ENCODE data around the gene TM7SF2. TPM values are rescaled to one million over a fixed set of nuclear protein-coding genes. Genes with fewer than 3 reads are reported as not detected.

The TM7SF2 gene
- total and polyA plus RNA-seq, 10 donors = 8.9 to 29.7 (median 14.3) TPM

DNA sequence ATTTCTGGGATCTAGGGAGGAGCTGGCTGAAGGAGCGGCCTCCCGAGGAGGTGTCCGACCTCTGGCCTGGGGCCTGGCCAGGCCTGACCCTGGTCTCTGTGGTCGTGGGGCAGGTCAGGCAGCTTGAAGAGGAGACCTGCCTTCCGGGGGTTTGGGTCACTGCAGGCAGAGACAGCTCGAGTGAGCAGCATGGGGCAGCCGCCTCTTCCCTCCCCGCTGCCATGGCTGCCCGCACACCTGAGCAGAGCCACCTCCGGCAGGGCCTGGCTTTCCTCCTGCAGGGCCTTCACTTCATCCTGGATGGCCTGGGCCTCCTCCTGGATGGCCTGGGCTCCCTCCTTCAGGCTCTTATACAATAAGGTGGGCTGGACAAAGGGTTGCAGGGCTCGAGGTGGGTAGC lies 45.4 kb upstream of the TM7SF2 start:
- Histone ChIP-seq H3K4me3 (no peak overlapping the region), H3K27me3 (replicated peaks in 1 of 7) (no peaks in the 10 kb centered on the region), H3K36me3 (no peaks in the 10 kb centered on the region), H3K9me3 (no peaks in the 10 kb centered on the region), H3K27ac (no peak overlapping the region), H3K4me1 (no peaks in the 10 kb centered on the region)
- WGBS, 5 donors = 80 to 100% (median 86%) methylated on average over 4 to 11 of the region's 11 CpGs
- intact Hi-C loops (cut with DNase I; ENCODE audit: low total_unique reads) = no loop called here
- no peak for DNase-seq
- TF ChIP-seq POLR2AphosphoS5 (IDR thresholded peaks at IDR 0.05) = no peak
- TF ChIP-seq, protein P1, sequence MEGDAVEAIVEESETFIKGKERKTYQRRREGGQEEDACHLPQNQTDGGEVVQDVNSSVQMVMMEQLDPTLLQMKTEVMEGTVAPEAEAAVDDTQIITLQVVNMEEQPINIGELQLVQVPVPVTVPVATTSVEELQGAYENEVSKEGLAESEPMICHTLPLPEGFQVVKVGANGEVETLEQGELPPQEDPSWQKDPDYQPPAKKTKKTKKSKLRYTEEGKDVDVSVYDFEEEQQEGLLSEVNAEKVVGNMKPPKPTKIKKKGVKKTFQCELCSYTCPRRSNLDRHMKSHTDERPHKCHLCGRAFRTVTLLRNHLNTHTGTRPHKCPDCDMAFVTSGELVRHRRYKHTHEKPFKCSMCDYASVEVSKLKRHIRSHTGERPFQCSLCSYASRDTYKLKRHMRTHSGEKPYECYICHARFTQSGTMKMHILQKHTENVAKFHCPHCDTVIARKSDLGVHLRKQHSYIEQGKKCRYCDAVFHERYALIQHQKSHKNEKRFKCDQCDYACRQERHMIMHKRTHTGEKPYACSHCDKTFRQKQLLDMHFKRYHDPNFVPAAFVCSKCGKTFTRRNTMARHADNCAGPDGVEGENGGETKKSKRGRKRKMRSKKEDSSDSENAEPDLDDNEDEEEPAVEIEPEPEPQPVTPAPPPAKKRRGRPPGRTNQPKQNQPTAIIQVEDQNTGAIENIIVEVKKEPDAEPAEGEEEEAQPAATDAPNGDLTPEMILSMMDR (IDR thresholded peaks at IDR 0.05 in 8 of 11, conservative IDR thresholded peaks at IDR 0.05 in 3 of 11) = no peak
- TF ChIP-seq POLR2A (IDR thresholded peaks at IDR 0.05) = no peak

DNA sequence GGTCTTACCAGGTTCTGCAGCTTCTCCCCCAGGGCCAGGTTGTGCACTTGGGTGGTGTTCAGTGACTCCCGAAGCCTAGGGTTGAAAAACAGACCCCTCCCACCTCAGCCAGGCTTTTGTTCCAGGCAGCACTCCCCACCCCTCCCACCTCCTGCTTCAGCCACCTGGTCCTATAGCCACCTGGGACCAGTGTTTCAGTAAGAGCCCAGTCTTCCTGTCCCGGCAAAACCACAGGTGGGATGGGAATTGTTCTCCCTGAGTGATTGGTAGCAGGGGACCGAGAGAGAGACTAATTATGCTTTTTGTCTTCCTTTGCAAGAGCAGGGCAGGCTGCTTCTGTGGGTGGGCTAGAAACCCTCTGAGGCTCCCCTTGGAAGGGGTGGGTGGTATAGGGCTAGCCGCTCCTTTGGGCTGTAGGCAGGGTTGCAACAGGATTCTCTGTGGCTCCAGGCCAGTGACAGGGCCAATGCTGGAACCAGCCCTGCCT lies 44.8 kb upstream of the TM7SF2 start:
- WGBS, 5 donors = 75 to 80% (median 77%) methylated on average over 3 to 4 of the region's 4 CpGs
- no peak overlapping the region for H3K4me3 ChIP-seq
- H3K36me3 ChIP-seq = no peaks in the 10 kb centered on the region
- no peaks in the 10 kb centered on the region for H3K27me3 ChIP-seq (replicated peaks in 1 of 7)
- TF ChIP-seq POLR2A (IDR thresholded peaks at IDR 0.05) = no peak
- no peak for DNase-seq
- no peak overlapping the region for H3K27ac ChIP-seq
- no peaks in the 10 kb centered on the region for H3K4me1 ChIP-seq
- intact Hi-C loops (cut with DNase I; ENCODE audit: low total_unique reads) = no loop called here
- no peaks in the 10 kb centered on the region for H3K9me3 ChIP-seq

DNA sequence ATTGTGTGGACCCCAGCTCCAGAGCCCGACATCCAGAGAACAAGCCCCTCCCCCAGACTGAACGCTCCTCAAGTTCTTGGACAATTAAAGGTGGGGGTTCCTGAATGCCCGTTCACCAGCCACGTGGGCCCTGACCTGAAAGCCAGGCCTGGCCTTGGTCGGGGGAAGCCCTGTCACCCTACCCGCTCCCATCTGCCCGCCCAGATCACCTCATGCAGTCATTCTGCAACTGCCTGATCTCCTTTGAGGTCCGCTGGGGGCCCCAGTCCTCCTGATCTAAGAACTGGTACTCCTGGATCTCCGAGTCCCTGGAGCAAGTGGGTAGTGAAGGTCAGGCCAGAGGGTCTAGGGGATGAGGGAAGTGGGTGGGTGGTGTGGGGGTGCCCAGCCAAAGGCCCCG lies 44.2 kb upstream of the TM7SF2 start:
- Histone ChIP-seq H3K27me3 (replicated peaks in 1 of 7) (no peaks in the 10 kb centered on the region), H3K36me3 (no peaks in the 10 kb centered on the region), H3K4me1 (no peaks in the 10 kb centered on the region), H3K9me3 (no peaks in the 10 kb centered on the region), H3K4me3 (no peak overlapping the region), H3K27ac (no peak overlapping the region)
- no peak for DNase-seq
- intact Hi-C loops (cut with DNase I; ENCODE audit: low total_unique reads) = no loop called here
- WGBS, 5 donors = 60 to 81% (median 80%) methylated on average over 10 of the region's 10 CpGs
- no peak for TF ChIP-seq POLR2A (IDR thresholded peaks at IDR 0.05)
- TF ChIP-seq, protein P1 (IDR thresholded peaks at IDR 0.05 in 8 of 11, conservative IDR thresholded peaks at IDR 0.05 in 3 of 11) = no peak

DNA sequence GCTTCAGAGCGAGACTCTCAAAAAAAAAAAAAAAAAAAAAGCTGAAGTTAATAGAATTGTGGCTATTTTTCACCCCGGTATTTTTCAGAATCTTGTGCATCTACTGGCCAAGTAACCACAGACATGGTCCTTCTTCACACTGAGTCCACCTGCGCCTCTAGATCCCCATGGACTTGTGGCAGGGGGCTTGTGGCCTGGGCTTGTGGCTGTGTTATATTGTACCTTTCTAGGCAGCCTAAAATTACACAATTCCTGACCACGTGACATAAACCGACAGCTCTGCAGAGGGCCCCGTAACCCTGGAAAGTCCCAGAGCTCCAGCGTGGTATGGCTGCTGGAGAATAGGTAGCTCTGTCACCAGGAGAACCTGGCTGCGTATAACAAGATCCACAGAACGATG lies 42.5 kb upstream of the TM7SF2 start:
- H3K36me3 ChIP-seq = no peaks in the 10 kb centered on the region
- no peak overlapping the region for H3K27ac ChIP-seq
- 31 to 41% (median 34%) methylated on average over 9 of the region's 9 CpGs for WGBS, 5 donors
- intact Hi-C loops (cut with DNase I; ENCODE audit: low total_unique reads) = no loop called here
- no peak overlapping the region for H3K4me3 ChIP-seq
- TF ChIP-seq POLR2A (IDR thresholded peaks at IDR 0.05) (no peak), POLR2AphosphoS5 (IDR thresholded peaks at IDR 0.05) (no peak)
- TF ChIP-seq, protein P1 (IDR thresholded peaks at IDR 0.05 in 8 of 11, conservative IDR thresholded peaks at IDR 0.05 in 3 of 11) = no peak
- no peaks in the 10 kb centered on the region for H3K27me3 ChIP-seq (replicated peaks in 1 of 7)
- no peak for DNase-seq
- H3K4me1 ChIP-seq = no peaks in the 10 kb centered on the region
- H3K9me3 ChIP-seq = no peaks in the 10 kb centered on the region

Data from spleen (tissue), 11 donors.